ENCODE data around the gene TSPO2.

DNA sequence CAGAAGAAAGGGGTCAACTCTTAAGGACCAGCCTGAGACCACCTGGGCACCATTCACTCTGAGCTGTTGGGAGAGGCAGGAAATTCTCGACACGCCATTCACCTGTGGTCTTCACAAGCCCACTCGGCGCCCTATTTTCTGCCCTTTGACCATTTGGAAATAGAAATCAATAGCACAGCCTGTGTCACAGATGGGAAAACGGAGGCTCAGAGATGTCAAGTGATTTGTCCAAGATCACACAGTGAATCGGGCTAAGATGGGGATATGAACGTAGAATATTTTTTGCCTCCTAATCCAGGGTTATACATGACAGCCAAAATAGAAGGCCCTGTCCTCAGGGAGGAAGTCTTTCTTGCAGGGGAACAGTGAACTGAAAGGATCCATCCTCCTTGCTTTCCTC, 7.7 kb downstream of the TSPO2 start:
- TF ChIP-seq, protein P1, sequence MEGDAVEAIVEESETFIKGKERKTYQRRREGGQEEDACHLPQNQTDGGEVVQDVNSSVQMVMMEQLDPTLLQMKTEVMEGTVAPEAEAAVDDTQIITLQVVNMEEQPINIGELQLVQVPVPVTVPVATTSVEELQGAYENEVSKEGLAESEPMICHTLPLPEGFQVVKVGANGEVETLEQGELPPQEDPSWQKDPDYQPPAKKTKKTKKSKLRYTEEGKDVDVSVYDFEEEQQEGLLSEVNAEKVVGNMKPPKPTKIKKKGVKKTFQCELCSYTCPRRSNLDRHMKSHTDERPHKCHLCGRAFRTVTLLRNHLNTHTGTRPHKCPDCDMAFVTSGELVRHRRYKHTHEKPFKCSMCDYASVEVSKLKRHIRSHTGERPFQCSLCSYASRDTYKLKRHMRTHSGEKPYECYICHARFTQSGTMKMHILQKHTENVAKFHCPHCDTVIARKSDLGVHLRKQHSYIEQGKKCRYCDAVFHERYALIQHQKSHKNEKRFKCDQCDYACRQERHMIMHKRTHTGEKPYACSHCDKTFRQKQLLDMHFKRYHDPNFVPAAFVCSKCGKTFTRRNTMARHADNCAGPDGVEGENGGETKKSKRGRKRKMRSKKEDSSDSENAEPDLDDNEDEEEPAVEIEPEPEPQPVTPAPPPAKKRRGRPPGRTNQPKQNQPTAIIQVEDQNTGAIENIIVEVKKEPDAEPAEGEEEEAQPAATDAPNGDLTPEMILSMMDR (IDR thresholded peaks at IDR 0.05): no peak
- no peak for TF ChIP-seq POLR2A (IDR thresholded peaks at IDR 0.05; ENCODE audit: low read depth)

All from esophagus muscularis mucosa (tissue), 3 donors.